Activated T-cell treated with anti-CD3 and anti-CD28 coated beads, Interleukin-2, amount 50 U/mL, for 24 hours (primary cell): Measurements from ENCODE around the gene ZNF770.
"Not testable (repeated sequence)": the region's sequence is repeated elsewhere in the genome, so short reads cannot be mapped to it uniquely, and the experiment has no call there.

Source experiments
- DNase-seq: peaks from one replicate; pipeline ENCODE4 v3.0.0-alpha.2; 2020
- H3K27ac Mint-ChIP-seq: 2 replicates; pipeline ENCODE4 v1.8.0; 2020; ENCODE audit warnings: mild to moderate bottlenecking, mixed read lengths
- H3K27me3 Mint-ChIP-seq: 2 replicates; pipeline ENCODE4 v1.8.0; 2020; ENCODE audit warnings: mixed read lengths
- H3K36me3 Mint-ChIP-seq: 2 replicates; pipeline ENCODE4 v1.8.0; 2020; ENCODE audit warnings: low read depth, mixed read lengths
- H3K4me1 Mint-ChIP-seq: 2 replicates; pipeline ENCODE4 v1.8.0; 2020; ENCODE audit warnings: low read depth, mixed read lengths
- H3K4me3 Mint-ChIP-seq: 2 replicates; pipeline ENCODE4 v1.8.0; 2020; ENCODE audit warnings: mild to moderate bottlenecking, moderate library complexity, mixed read lengths
- H3K9me3 Mint-ChIP-seq: 2 replicates; pipeline ENCODE4 v1.8.0; 2020; ENCODE audit warnings: mixed read lengths

Gene ZNF770

DNA sequence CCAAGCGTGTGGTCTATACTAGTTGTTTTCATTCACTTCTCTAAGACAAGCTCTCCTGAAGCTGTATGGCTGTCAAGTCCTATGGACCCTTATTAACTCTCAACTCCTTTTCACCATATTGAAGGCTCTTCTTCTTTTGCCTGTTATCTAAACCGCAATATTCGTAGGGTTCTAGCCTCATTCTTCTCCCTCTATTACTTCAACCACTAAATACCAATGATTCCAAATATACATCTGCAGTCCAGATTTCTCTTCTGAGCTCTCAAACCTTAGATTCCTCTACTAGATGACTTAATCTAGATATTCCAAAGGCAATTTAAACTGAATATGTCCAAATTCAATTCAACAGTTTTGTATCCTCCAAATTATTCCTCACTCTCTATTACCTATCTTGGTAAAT is 43.2 kb downstream of the ZNF770 start:
- DNase-seq = no peak
- H3K9me3 Mint-ChIP-seq = no peaks in the 10 kb centered on the region
- H3K36me3 Mint-ChIP-seq = peaks cover 71% of the 10 kb centered on the region
- no peak overlapping the region for H3K4me3 Mint-ChIP-seq
- H3K27me3 Mint-ChIP-seq = no peaks in the 10 kb centered on the region
- H3K27ac Mint-ChIP-seq = no peak overlapping the region
- H3K4me1 Mint-ChIP-seq = no peaks in the 10 kb centered on the region

DNA sequence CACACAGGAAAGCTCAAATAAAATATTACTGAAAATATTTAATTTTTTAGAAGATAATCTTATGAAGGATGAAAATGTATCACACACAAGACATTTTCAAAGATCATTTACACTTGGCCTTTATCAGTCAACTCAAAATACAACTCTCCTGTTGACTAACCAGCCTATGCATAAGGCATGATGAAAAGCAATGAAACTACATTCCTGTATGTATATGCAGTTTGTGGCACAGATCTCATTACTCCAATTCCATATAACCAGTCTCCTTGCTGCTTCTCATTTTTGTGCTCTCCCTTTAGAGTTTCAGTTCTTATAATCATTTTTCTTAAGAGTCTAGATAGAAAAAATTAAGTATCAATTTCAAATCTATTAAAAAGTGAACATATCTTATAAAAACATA is 44.4 kb downstream of the ZNF770 start:
- no peaks in the 10 kb centered on the region for H3K9me3 Mint-ChIP-seq
- DNase-seq = no peak
- H3K4me3 Mint-ChIP-seq = no peak overlapping the region
- peaks cover 79% of the 10 kb centered on the region for H3K36me3 Mint-ChIP-seq
- H3K27ac Mint-ChIP-seq = no peak overlapping the region
- no peaks in the 10 kb centered on the region for H3K4me1 Mint-ChIP-seq
- no peaks in the 10 kb centered on the region for H3K27me3 Mint-ChIP-seq

DNA sequence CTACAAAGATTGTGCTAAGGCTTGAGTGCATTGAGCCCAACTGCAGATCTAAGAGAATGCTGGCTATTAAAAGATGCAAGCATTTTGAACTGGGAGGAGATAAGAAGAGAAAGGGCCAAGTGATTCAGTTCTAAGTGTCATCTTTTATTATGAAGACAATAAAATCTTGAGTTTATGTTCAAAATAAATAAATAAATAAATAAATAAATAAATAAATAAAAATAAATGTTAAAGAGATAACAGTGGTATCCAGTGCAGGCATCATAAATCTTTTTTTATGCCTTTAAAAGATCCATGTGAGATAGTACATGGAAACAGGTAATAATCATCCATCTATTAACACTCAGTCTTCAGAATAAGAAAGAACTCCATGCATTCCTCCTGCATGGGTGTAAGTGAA is 44.8 kb downstream of the ZNF770 start:
- not testable (repeated sequence) for H3K4me1 Mint-ChIP-seq, H3K9me3 Mint-ChIP-seq, H3K27ac Mint-ChIP-seq

DNA sequence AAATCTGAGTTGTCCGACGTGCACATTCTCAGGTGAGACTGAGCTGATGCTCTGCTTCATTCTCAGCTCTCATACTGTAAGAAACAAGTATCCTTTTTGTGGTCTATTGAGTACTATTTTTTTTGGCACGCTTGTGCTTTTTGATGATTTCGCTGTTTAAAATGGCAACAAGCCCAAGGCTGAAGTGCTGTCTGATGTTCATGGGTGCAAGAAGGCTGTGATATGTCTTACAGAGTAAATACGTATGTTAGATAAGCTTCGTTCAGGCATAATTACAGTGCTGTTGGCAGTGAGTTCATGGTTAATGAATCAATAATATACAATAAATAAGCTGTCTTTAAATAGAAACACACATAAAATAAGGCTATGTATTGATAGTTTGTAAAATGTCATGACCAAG is 45.7 kb downstream of the ZNF770 start:
- no peaks in the 10 kb centered on the region for H3K27me3 Mint-ChIP-seq
- no peaks in the 10 kb centered on the region for H3K9me3 Mint-ChIP-seq
- H3K4me3 Mint-ChIP-seq = no peak overlapping the region
- no peak for DNase-seq
- no peaks in the 10 kb centered on the region for H3K4me1 Mint-ChIP-seq
- H3K36me3 Mint-ChIP-seq = peaks cover 78% of the 10 kb centered on the region
- no peak overlapping the region for H3K27ac Mint-ChIP-seq

More for the DNA sequence above, 44.8 kb downstream of the ZNF770 start:
- peaks cover 79% of the 10 kb centered on the region for H3K36me3 Mint-ChIP-seq
- not testable (repeated sequence) for H3K4me3 Mint-ChIP-seq, H3K27me3 Mint-ChIP-seq, DNase-seq

DNA sequence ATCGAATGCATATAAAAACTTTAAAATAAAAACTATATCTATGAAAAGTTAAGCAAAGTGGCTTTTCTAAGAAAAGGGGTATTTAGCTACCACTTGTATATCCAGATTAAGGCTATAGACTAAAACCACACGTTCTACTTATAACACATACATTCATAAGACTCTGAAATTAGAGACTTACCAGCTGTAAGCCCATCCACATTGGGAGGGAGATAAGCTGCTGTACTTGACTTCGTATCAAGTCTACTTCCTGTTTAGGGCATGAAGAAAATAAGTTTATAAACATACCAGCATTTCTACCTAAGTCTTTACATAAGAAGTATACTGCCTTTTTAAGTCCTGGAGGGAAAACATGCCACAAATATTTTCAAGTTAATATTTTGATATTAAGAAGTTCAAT is 46.3 kb downstream of the ZNF770 start:
- no peaks in the 10 kb centered on the region for H3K9me3 Mint-ChIP-seq
- DNase-seq = no peak
- no peaks in the 10 kb centered on the region for H3K27me3 Mint-ChIP-seq
- H3K4me3 Mint-ChIP-seq = no peak overlapping the region
- H3K27ac Mint-ChIP-seq = no peak overlapping the region
- H3K36me3 Mint-ChIP-seq = peaks cover 84% of the 10 kb centered on the region
- no peaks in the 10 kb centered on the region for H3K4me1 Mint-ChIP-seq

DNA sequence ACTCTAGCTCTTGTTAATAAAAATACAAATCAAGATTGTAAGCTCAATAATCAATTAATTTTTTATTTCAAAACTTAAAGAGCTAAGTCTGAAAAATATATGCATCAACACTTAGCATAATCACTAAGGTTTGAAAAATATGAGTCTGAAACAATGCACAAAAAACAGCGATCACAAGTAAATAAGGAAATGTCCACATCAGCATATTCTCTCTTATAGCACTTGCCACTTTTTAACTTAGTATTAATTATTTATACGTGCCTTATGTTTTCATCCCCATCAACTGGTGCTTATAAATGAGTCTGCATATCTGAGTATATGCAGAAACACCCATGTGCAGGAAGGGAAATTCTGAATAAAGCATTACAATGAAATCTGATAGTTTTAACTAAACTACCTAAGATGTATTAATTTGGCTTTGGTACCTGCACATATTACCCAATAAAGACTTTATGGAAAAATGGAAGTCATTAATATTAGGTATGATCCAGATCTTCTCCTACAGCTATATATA is 46.8 kb downstream of the ZNF770 start:
- Mint-ChIP-seq H3K27me3 (no peaks in the 10 kb centered on the region), H3K4me3 (no peak overlapping the region), H3K9me3 (no peaks in the 10 kb centered on the region), H3K27ac (no peak overlapping the region), H3K36me3 (peaks cover 90% of the 10 kb centered on the region), H3K4me1 (no peaks in the 10 kb centered on the region)
- no peak for DNase-seq

DNA sequence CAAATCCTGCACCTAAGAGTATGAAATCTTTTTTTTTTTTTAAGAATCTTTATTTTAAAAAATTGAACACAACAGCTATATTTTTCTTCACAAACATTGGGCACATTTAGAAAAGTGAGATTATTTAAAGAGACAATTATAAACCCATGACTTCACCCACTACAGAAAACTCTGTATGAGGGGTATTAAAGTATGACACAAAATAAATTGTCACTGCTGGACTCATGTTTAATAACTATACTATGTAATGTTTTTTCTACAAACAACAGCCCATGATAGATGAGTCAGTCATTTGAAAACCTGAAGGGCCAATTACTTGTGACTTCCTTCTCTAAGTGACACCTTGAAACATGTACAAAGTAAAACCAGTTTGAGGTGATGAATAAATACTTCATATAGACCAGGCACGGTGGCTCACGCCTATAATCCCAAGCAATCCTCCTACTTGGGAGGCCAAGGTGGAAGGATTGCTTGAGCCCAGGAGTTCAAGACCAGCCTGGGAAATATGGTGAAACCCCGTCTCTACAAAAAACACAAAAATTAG is 54.6 kb downstream of the ZNF770 start:
- H3K9me3 Mint-ChIP-seq = no peaks in the 10 kb centered on the region
- H3K36me3 Mint-ChIP-seq = peaks cover 89% of the 10 kb centered on the region
- no peak for DNase-seq
- no peak overlapping the region for H3K4me3 Mint-ChIP-seq
- no peaks in the 10 kb centered on the region for H3K4me1 Mint-ChIP-seq
- H3K27me3 Mint-ChIP-seq = no peaks in the 10 kb centered on the region
- H3K27ac Mint-ChIP-seq = peak overlapping the region; percentile 37

DNA sequence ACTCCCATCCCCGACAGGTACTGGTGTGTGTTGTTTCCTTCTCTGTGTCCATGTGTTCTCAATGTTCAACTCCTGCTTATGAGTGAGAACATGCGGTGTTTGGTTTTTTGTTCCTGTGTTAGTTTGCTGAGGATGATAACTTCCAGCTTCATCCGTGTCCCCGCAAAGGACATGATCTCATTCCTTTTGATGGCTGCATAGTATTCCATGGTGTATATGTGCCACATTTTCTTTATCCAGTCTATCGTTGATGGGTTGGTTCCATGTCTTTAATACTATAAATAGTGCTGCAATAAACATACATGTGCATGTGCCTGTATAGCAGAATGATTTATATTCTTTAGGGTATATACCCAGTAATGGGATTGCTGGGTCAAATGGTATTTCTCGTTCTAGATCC is 59.7 kb downstream of the ZNF770 start:
- DNase-seq, H3K9me3 Mint-ChIP-seq, H3K4me1 Mint-ChIP-seq, H3K4me3 Mint-ChIP-seq, H3K27ac Mint-ChIP-seq, H3K27me3 Mint-ChIP-seq: not testable (repeated sequence)
- H3K36me3 Mint-ChIP-seq = peaks cover 88% of the 10 kb centered on the region
